HG03103 (cell line): Measurements from ENCODE around the gene CAMK2N1.

Experiments
- ATAC-seq: cut with Tn5 transposase; IDR thresholded peaks from one replicate; pipeline ENCODE4 v1.9.1; 2021; ENCODE audit warnings: low read depth; ENCODE audit not compliant: unreplicated experiment

CAMK2N1 gene

DNA sequence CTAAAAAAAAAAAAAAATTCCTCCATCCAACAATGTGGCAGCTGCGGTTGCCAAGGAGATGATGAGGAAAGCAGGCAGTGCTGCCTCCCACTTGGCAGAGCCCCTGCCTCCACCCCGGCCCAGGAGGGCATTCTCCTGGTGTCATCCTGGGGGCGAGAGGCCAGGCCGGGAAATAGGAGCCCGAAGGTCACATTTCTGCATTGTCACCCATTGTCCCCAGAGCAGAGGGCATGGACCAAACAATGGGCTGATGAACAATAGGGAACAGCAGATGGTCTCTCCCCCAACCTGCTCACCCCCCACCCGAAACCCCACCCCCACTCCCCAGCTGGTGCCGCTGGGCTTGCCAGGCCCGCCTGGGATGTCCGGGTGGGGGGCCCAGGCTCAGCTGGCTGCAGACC is 37.3 kb downstream of the CAMK2N1 start:
- ATAC-seq, result no peak

DNA sequence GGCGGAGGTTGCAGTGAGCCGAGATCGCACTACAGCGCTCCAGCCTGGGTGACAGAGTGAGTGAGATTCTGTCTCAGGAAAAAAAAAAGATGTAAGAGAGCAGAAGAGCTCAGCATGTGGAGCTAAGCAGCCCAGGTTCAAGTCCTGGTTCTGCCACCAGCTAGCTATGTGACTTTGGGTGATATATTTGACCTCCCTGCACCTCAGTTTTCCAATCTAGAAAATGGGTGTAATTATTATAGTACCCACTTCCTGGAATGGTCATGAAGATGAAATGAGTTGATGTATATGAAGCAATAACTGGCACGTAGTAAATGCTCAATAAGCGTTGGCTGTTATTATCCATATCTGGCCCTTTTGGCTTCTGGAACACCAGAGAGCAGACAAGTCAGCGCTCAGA is 38.2 kb downstream of the CAMK2N1 start:
- ATAC-seq, result no peak

GRCh38 chr1:20446796-20447195 is 39.2 kb downstream of the CAMK2N1 start:
- no peak for ATAC-seq

DNA sequence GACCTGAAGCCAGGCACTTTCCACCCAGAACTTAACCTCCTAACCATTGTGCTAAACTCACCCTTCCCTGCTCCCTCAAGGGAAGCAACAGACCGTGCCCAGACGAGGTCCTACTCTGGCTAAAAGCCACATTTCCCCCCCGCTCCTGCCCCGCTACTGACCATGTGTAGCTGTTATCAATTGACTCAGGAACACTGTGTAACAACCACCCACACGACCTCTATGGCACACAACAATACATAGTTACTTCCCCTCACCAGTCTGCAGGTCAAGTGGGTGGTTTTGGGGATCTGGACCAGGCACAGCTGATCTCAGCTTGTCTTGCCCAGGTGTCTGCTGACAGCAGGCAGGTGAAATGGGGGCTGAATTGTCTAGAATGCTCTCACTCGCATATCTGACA is 40.1 kb downstream of the CAMK2N1 start:
- ATAC-seq, result no peak

GRCh38 chr1:20443703-20444586 is 42.1 kb downstream of the CAMK2N1 start:
- no peak for ATAC-seq

GRCh38 chr1:20442920-20443625 is 42.9 kb downstream of the CAMK2N1 start:
- no peak for ATAC-seq

DNA sequence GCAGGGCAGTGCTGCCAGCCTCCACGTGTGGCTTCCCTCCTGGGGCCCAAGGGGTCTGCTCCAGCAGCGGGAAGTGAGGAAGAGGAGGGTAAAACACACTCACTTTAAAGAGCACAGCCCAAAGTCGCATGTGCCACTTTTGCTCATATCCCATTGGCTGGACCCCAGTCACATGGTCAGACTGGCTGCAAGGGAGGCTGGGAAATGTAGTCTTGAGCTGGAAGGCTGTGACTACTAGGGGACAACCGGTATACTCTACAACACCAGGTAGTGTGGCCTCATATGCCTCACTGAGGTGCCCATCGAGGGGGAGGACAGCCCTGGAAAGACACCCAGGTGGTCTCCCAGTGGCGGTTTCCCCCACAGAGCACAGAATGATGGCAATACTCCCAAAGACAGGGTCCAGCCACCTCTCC is 45.2 kb downstream of the CAMK2N1 start:
- no peak for ATAC-seq

- ATAC-seq, result no peak
These were observed 46.7 kb downstream of the CAMK2N1 start for GRCh38 chr1:20439282-20439681.

DNA sequence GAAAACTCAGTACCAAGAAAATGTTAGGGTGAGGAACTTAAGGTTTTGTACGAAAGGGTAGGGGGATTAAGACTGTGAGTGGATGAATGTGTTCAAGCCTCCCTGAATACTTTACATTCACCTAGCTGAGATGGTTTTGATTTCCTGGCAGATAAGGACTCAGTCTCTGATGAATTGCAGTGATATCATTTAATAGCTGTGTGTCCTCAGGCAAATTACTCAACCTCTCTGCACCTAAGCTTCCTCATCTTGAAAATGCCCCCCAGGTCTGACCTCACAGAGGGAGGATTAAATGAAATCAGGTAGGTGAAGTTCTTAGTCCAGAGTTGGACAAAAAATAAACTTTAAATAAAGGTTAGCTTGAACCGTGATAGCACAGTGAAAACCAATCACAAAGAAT is 48.4 kb downstream of the CAMK2N1 start:
- no peak for ATAC-seq

GRCh38 chr1:20432891-20433290 is 53.1 kb downstream of the CAMK2N1 start:
- ATAC-seq, result no peak
